ENCODE data around the gene INSIG1. TPM values are rescaled to one million over a fixed set of nuclear protein-coding genes. Genes with fewer than 3 reads are reported as not detected.

INSIG1 gene
- total RNA-seq, 1 donor, result 79.6 TPM

DNA sequence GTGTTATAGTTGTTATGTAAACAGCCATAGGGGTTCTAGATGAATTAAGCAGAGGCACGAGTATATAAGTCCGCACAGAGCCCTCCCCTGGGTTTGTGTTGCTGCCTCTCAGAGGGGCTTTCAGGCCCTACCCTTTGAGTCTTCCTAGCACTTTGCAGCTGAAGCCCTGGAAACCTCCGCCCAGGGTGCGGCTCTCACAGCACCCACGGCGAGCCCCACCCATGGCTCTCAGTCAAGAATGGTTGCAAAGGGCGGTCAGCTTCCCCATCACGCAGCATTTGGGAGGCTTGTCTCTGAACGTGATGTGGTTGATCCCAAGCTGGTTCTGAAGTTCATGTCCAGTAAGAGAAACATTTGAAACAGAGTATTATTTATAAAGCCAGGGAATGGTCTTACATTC lies 18.8 kb upstream of the INSIG1 start:
- H3K4me3 ChIP-seq (ENCODE audit: low read depth, low read length), result no peak overlapping the region
- TF ChIP-seq, protein P1, sequence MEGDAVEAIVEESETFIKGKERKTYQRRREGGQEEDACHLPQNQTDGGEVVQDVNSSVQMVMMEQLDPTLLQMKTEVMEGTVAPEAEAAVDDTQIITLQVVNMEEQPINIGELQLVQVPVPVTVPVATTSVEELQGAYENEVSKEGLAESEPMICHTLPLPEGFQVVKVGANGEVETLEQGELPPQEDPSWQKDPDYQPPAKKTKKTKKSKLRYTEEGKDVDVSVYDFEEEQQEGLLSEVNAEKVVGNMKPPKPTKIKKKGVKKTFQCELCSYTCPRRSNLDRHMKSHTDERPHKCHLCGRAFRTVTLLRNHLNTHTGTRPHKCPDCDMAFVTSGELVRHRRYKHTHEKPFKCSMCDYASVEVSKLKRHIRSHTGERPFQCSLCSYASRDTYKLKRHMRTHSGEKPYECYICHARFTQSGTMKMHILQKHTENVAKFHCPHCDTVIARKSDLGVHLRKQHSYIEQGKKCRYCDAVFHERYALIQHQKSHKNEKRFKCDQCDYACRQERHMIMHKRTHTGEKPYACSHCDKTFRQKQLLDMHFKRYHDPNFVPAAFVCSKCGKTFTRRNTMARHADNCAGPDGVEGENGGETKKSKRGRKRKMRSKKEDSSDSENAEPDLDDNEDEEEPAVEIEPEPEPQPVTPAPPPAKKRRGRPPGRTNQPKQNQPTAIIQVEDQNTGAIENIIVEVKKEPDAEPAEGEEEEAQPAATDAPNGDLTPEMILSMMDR (IDR thresholded peaks at IDR 0.05; ENCODE audit: insufficient read depth, low read length), result no peak
- DNase-seq (ENCODE audit: low read depth), result no peak

DNA sequence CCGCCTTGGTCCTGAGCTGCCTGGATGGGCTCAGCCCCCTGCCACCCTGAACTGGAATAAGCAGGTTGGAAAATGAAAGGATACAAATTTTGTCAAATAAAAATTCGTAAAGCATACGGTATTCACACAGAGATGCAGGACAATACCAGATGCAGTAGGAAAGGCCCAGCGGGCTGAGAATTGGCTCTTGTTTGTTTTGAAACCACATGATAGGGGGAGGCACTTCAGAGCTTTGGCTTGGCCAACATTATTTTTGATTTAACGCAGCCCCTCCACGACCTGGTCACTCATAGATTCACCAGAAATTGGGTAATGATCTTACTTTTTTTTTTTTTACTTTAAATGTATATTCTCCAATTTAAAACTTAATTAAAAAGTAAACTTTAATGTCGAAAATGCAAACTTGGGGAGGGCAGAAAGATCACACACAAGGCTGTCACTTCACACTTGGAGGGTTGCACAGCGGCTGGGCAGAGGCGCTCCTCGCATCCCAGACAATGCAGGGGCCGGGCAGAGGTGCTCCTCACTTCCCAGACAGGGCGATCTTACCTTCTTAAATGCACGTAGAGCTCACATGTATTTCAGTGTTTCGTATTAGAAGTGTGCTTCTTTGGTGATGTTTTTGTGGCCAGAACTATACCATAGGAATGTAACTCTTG lies 17.8 kb upstream of the INSIG1 start:
- no peak for DNase-seq (ENCODE audit: low read depth)
- H3K4me3 ChIP-seq (ENCODE audit: low read depth, low read length), result no peak overlapping the region
- TF ChIP-seq, protein P1 (IDR thresholded peaks at IDR 0.05; ENCODE audit: insufficient read depth, low read length), result no peak

DNA sequence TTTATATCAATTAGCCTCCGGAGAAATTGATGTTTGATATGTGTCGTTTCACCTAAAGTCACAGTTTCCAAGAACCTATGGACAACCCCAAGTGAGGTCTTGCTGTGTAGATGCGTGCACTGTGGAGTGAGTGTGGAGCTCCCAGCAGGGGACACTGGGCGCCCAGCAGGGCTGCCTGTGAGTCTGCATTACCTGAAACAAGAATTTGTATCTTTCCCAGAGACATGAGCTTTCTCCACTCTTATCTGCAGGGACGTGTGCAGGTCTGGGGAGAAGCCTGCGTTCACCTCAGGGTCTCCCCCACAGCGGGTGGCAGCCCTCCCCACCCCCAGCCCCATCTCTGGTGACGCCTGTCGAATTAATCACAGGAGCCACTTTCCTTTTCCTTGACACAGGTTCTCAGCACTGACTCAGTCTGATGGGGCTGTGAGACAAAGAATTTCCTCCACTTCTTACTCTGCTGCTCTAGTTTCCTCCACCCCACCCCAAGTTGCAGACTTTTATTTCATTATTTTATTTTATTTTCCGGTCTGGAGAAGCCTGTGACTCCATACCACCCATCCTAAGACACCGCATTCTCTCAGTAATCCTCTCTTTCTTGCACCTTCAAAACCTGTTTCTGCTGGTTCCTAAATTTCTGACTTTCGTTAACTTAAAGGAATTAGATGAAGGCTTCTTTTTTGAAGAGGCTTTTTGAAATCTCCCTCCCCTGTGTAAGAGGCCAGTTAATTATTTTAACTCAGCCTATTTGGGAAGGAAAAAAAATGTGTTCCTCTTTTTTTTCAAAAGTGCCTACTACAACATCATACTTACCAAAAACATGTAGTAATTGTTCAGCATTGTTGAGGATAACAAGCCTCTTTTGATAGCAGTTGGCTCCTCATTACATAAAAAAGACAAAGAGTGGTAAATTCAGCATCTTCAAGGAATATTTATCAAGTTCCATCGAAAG lies 17.0 kb upstream of the INSIG1 start:
- TF ChIP-seq, protein P1 (IDR thresholded peaks at IDR 0.05; ENCODE audit: insufficient read depth, low read length), result no peak

DNA sequence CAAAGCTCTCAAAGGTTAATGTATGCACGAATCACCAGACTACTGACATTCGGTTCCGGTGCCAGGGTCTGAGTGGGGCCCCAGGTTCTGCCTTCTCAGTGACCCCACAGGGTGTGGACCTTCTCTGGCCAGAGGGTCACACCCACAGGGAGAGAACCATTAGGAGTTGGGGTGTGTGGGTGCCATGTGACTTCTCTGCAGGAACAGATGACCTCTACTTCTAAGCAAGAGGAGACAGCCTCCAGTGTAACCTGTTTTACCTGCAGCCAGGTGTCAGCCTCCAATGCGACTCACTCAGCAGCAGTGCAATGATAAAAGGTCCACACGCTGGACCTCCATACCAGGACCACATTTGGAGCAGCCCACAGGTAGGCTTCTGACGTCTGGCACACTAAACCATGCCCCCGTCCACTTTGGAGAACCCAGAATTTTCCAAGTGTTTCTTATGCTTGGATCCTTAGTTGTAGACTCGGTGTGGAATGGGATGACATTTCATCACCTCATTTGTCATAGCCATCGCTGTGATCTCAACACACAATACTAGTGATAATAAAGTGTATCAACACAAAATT lies 16.2 kb upstream of the INSIG1 start:
- H3K4me3 ChIP-seq (ENCODE audit: low read depth, low read length), result no peak overlapping the region
- DNase-seq (ENCODE audit: low read depth), result no peak
- TF ChIP-seq, protein P1 (IDR thresholded peaks at IDR 0.05; ENCODE audit: insufficient read depth, low read length), result no peak

More for the DNA sequence above, 17.0 kb upstream of the INSIG1 start:
- H3K4me3 ChIP-seq (ENCODE audit: low read depth, low read length), result no peak overlapping the region
- DNase-seq (ENCODE audit: low read depth), result no peak

DNA sequence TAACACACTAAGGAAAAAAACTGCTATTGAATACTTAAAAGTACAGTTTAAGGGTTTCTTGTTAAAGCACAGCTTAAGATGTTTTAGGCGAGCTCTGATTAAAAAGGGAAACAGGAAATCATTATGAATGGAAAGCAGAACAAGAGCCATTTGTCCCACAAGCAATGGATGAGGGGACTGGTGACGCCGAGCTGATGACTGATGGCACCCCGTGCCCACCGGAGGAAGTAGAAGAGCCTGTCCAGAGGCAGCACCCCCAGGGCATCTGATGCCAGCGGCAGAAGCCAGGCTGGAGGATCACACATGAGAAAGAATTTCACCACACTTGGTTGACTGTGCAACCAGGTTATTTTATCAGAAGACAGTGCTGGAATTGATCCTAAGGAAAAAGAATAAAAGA lies 15.0 kb upstream of the INSIG1 start:
- DNase-seq (ENCODE audit: low read depth), result no peak
- no peak overlapping the region for H3K4me3 ChIP-seq (ENCODE audit: low read depth, low read length)
- TF ChIP-seq, protein P1 (IDR thresholded peaks at IDR 0.05; ENCODE audit: insufficient read depth, low read length), result no peak

DNA sequence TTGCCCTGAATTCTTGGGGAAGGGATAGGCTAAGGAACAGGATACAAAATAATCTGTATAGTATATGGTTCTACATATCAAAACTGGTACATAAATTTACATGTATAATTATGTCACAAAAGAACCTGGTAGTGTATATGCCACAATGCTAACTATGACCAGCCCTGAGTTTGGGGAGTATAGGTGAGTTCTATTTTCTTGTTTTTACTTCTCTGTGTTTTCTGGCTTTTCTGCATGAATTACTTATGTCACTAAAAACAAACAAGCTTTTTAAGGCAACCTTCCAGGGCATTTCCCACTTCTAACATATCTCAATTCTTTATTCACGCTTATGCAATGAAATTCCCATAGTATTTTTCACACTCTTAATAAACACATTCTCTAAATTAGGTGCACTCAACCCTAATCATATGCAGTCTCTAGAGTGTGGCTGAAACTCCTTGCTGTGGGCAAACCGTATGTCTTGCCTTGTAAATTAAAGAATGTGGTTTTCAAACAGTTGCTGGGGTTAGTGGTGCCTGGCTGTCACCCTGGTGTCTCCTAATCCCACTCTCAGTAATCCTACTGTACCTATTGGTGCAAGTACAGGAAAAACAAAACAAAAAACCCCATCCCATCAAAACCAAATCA lies 14.0 kb upstream of the INSIG1 start:
- no peak for DNase-seq (ENCODE audit: low read depth)
- TF ChIP-seq, protein P1 (IDR thresholded peaks at IDR 0.05; ENCODE audit: insufficient read depth, low read length), result no peak
- no peak overlapping the region for H3K4me3 ChIP-seq (ENCODE audit: low read depth, low read length)
